ENCODE results near the gene PIAS1.

PIAS1 gene

GRCh38 chr15:68207176-68207935, 153.2 kb downstream of the PIAS1 start:
- no peak overlapping the region for H3K4me3 ChIP-seq (ENCODE audit: low read depth, low read length)
- DNase-seq (ENCODE audit: low read depth): no peak
- no peak for TF ChIP-seq CTCF (IDR thresholded peaks at IDR 0.05; ENCODE audit: control insufficient read depth, extremely low read depth, insufficient read depth)

GRCh38 chr15:68208136-68208535, 154.0 kb downstream of the PIAS1 start:
- no peak for DNase-seq (ENCODE audit: low read depth)
- no peak overlapping the region for H3K4me3 ChIP-seq (ENCODE audit: low read depth, low read length)
- TF ChIP-seq CTCF (IDR thresholded peaks at IDR 0.05; ENCODE audit: control insufficient read depth, extremely low read depth, insufficient read depth): no peak

GRCh38 chr15:68208636-68209240, 154.6 kb downstream of the PIAS1 start:
- no peak overlapping the region for H3K4me3 ChIP-seq (ENCODE audit: low read depth, low read length)
- no peak for TF ChIP-seq CTCF (IDR thresholded peaks at IDR 0.05; ENCODE audit: control insufficient read depth, extremely low read depth, insufficient read depth)
- no peak for DNase-seq (ENCODE audit: low read depth)

GRCh38 chr15:68209272-68209671, 155.2 kb downstream of the PIAS1 start:
- no peak for DNase-seq (ENCODE audit: low read depth)
- H3K4me3 ChIP-seq (ENCODE audit: low read depth, low read length): no peak overlapping the region
- TF ChIP-seq CTCF (IDR thresholded peaks at IDR 0.05; ENCODE audit: control insufficient read depth, extremely low read depth, insufficient read depth): no peak

- TF ChIP-seq CTCF (IDR thresholded peaks at IDR 0.05; ENCODE audit: control insufficient read depth, extremely low read depth, insufficient read depth): no peak
- no peak for DNase-seq (ENCODE audit: low read depth)
- no peak overlapping the region for H3K4me3 ChIP-seq (ENCODE audit: low read depth, low read length)
Measured at GRCh38 chr15:68209735-68210408, 155.8 kb downstream of the PIAS1 start.

- DNase-seq (ENCODE audit: low read depth): no peak
- no peak overlapping the region for H3K4me3 ChIP-seq (ENCODE audit: low read depth, low read length)
- no peak for TF ChIP-seq CTCF (IDR thresholded peaks at IDR 0.05; ENCODE audit: control insufficient read depth, extremely low read depth, insufficient read depth)
Measured at GRCh38 chr15:68210409-68210756, 156.3 kb downstream of the PIAS1 start.

Measured in LNCaP clone FGC (cell line).